Measurements from ENCODE around the gene ROPN1L.

Gene ROPN1L

DNA sequence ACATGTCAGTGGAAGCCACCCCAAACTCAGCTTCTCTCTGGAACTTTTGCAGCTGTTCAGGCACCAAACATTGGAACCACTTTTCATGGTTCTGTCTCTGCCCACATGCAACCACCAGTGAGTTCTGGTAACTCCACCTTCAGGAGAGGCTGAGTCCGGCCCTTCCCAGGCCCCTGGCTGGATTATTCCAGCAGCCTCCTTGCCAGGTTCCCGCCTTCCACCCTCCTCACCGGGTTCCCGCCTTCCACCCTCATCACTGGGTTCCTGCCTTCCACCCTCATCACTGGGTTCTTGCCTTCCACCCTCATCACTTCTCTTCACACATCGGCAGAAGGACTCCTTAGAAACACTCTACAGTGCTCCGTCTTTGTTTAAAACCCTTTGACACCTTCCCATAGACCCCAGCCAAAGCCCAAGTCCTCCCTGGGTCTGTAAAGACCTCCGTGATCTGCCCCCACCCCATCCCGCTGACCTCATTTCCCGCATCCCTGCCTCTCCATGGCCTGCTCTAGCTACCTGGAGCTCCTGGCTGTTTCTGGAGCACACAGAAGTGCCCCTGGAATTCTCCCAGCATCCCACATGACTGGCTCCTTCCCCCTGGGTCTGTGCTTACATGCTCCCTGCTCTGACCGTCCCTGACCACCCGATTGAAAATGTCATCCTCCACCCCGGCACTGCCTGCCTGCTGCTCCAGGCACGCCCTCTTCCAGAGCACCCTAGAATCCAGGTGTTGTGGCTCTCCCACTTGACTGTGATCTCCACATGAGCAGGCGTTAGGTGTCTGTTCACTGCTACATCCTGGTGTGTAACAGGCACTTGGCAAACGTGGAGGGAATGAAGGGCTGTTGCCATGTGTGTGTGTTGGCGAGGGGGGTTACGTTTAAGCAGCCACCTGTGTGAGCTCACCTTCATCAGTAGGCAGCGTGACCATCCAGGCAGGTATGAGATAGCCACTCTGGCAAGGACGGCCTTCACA lies 17.7 kb downstream of the ROPN1L start:
- no peak for FAIRE-seq

DNA sequence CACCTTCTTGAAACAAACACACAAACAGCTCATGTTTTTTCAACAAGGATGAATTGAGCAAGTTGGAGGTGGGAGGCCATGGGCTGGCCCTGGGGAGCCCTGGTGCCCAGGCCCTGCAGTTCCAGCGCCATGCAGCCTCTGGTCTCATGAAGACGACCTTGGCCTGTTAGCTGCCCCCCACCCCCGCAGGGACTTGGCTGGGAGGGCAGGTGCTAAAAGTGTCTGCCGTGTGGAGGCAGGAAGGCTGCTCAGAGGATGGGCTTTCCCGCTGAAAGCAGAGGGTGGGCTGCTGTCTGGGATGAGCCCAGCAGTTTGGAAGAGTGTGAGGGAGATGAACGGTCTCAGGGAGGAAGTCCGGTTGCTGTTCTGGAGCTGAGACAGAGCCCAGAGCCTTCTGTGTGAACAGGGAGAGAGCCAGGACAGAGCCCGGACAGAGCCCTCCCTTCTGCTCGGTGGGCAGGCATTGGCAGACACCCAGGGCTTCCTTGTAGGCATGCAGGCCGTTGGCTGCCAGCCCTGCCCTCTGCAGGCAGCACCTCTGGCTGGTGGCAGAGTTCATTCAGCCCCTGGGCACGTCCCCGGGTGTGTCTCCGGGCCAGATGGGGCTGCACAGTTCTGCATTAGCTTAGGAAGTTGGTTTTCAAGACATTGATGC lies 18.7 kb downstream of the ROPN1L start:
- no peak for FAIRE-seq

DNA sequence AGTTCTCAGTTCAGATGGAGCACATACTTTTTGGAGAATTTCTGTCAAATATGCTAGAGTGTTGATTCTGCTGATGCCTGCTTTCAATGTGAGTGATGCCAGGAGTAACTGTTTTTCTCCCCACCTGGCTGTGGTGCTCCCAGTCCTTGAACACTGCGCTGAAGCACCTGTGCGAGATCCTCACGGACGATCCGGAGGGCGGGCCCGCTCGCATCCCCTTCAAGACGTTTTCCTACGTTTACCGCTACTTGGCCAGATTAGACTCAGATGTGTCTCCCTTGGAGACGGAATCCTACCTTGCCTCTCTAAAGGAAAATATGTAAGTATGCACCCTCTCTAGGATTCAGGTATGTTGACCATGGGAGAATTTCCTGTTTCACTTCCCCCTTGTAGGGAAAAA lies 19.4 kb downstream of the ROPN1L start:
- FAIRE-seq = no peak

DNA sequence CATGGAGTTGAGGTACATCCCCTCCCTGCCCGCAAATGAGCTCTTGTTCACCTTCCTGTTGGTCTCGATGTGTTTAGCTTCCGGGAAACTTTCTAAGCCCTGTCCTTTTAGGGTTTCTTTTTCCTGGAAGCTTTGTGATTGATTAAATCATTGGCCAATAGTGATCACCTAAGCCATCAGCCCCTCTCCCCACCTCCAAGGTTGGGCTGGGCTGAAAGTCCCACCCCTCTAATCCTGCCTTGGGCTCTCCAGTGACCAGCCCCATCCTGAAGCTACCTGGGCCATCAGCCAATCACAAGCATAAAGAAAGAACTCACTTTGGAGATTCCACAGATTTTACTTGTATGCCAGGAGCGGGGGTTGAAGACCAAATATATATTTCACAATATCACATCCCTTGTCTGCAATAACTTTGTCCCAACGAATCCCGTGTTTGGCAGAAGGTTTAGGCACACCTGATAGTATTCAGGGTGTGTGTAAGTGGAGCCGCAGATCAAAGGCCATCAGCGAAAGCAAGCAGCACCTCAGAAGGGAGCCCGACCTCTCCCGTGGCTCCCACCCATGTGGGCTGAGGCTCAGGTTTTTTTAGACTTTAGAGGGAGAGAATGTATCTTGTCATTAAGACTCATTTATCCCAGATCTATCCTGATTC lies 20.4 kb downstream of the ROPN1L start:
- FAIRE-seq = no peak

DNA sequence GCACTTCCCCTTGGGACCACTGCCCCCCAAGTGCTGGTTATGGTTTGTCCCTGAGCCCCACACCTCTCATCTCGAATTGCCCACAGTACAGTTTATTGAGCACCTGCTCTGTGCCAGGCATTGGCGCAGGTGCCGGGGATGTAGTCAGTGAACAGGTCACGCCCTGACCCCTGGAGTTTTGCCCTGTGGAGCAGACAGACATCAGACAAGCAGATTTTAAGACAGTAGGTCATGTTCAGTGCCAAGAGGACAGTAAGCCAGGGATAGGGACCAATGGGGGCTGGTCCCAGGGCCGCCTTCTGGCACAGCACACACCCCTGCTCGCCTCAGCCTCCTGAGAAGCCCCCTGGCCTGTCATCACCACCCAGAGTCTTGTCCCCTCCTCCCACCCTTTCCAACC lies 21.9 kb downstream of the ROPN1L start:
- FAIRE-seq = no peak

DNA sequence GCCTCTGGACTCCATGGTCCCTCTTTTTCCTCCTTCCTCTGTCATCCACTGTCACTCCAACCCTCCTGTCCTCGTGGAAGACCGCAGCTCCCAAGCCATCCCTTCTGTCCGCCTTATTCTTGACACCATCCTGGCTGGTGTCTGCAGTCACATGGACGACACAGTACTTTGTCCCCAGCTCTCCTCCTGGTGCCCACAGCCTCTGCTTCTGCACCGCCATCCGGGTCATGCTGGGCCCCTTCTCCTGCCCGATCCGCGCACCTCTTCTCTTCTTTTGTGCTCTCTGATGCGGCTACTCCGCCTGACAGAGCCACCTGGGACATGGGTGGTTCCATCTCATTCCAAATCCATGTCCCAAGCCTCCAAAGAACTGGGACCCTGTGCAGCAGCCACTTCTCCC lies 22.5 kb downstream of the ROPN1L start:
- FAIRE-seq = no peak

DNA sequence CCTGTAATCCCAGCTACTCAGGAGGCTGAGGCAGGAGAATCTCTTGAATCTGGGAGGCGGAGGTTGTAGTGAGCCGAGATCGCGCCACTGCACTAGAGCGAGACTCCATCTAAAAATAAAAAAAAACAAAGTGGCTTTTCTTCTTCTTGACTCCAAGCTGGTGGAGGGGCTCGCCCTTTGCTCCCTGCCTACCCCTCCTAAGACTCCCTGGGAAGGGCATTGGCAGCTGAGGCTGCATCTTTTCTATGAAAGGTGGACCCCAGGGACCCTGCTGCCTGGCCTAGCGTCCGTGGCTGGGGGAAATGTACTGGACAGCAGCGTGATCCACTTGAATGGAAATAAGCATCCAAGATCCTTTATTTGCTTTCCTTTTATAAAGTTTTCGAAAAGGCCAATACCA lies 24.0 kb downstream of the ROPN1L start:
- no peak for FAIRE-seq

DNA sequence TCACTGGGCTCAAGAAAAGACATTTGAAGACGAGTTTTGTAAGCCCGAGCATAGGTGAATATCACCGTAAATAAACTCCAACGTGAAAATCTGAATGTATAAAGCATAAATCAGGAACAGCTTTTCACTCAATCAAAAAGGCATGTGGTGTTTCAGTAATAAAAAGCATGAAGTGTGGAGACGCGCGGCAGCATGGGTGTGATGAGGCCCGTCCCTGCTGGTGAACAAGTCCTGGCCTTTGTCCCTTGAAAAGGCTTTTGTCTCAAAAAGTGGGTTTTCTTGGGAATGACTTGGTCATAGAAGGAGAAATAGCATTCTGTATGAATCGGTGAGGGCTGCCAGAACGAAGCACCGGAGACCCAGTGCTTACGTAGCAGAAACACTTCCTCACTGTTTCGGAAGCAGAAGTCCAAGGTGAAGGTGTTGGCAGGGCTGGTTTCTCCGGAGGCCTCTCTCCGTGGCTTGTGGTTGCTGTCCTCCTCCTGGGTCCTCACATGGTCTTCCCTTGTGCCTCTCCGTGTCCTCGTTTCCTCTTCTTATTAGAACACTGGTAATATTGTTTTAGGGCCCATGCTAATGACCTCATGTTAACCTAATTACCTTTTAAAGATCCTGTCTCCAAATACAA lies 24.9 kb downstream of the ROPN1L start:
- no peak for FAIRE-seq

DNA sequence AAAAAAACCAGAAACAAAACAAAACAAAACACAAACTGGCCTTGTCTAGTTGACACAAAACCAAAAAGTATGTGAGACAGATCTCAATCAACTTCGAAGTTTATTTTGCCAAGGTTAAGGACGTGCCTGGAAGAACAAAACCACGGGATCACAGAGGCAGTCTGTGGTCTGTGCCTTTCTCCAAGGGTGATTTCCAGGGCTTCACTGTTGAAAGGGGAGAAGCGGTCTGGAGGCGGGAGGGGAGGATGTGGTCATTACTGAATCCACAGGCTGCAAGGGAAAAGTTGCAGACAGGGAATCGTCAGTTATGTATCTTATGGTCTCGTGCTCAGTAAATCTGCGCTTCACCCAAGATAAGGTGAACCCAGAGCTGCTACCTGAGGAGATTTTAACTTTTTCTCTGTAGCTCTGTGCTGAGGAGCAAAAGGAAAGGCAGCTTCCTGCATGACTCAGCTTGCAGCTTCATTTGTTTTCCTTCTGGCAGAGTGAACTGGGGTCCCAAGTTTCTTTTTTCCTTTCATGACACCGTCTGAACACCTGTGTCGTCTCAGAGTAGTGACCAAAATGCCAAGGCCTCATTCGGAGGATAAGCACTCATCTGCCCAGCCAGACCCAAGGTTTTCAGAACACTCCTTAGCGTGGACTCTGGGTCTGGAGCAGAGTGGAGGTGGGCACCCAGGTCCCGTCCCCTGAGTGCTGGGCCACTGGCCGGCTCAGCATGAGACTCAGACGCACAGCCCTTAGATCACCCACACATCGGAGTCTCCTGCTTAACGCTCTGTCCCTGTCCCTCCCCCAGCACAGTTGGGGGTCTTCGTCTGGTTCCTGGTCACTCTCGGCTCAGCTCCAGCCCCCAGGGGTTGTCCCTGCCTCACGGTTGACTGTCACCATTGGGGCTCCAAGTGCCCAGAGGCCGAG lies 25.9 kb downstream of the ROPN1L start:
- FAIRE-seq = no peak

DNA sequence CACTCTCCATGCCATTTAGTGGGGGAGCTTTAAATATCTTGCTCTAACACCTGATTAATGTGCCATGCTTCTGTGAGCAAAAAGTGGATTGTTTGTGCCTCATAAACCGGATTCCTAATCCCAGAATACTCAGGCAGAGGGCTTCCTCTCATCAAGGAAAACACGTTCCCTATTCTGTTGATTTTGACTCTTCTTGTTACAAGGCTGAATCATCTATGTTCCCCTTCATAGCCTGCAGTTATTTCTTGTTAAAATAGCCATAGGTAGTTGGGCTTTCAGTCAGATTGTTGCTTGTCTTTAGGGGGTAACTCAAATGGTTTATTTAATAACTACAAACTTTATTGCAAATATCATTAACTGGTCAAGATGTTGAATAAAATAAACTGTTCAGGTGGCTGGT lies 26.6 kb downstream of the ROPN1L start:
- FAIRE-seq = no peak

DNA sequence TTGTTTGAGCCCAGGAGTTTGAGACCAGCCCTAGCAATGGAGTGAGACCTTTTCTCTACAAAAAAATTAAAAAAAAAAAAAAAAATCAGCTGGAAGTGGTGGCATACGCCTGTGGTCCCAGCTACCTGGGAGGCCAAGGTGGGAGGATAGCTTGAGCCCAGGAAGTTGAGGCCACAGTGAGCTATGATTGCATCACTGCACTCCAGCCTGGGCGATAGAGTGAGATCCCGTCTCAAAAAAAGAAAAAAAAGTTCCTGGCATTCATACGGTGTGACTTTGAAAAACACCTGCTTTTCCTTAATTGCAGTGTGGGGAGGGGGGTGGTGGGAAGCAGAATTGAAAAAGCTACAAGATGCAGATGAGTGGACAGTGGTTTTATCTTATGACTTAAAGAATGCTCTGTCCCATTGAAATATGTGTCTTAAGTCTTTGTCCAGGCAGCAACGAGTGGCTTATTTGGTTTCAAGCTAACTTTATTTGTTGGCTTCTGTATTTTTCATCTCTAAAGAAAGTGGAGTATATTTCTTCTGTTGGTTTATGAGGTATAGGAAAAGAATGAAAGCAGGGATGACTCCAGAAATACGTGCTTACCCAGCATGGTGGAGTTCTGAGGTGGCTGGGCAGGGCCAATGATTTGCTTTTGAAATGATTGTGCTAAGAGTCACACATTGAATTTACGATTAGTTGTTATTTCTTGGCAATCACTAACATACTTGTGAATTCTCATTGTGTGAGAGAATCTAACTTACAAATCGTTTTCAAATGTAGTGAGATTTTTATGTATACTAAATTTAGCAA lies 27.8 kb downstream of the ROPN1L start:
- no peak for FAIRE-seq

DNA sequence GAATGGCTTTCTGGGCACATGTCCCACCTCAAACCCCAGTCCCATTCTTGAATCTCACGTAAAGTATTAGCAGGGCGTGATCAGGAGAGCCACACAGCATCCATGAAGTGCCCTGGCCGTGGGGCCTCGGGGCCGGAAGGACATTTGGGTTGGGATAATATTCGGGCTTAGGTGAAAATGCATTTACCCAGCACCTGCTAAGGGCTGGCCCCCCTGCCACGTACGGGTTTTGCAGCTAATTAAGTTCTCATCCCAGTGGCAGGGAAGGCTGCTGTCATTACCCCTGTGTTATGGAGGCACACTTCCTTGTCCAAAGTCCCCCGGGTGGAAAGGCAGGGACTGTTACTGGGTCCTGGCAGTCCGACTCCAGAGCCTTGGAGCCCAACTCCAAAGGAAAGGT lies 29.0 kb downstream of the ROPN1L start:
- no peak for FAIRE-seq

DNA sequence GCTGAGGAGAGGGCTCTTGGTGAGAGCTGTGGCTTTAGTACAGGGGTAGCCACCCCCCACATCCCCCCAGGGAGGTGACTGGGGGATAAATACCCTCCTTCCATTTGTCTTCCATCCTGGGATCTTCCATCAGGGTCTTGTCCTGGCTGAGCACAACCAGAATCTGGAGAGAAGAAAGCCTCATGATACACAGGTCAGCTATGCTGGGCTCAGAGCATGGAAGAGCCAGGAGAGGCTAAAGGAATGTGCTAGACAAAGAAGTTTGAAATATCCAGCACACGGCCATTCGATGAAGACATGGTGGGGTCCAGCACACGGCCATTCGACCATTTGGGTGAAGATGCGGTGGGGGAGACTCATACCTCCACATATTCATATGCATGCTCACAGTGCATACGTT lies 30.0 kb downstream of the ROPN1L start:
- no peak for FAIRE-seq

DNA sequence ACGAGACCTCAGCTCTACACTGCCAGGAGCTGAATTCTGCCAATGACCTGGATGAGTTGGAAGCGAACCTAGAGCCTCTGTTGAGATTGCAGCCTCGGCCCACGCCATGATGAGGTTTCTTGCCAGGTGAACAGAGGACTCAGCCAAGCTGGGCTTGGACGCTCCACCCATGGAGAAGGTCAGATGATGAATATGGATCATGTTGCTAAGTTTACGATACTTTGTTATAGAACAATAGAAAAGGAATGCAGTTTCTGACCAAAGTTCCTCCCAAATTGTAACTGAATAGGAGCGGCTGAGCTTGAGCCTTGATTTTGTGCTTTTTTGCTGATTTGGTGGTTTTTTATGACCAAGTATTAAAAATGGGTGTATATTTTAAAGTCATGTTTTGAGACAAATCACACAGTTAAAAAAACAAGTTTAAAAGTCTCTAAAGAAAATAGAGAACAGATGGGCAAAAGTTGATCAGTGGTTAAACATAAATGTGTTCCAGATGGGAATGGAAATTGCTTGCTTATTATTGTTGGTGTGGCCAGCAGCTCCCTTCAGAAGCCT lies 32.9 kb downstream of the ROPN1L start:
- FAIRE-seq = no peak

DNA sequence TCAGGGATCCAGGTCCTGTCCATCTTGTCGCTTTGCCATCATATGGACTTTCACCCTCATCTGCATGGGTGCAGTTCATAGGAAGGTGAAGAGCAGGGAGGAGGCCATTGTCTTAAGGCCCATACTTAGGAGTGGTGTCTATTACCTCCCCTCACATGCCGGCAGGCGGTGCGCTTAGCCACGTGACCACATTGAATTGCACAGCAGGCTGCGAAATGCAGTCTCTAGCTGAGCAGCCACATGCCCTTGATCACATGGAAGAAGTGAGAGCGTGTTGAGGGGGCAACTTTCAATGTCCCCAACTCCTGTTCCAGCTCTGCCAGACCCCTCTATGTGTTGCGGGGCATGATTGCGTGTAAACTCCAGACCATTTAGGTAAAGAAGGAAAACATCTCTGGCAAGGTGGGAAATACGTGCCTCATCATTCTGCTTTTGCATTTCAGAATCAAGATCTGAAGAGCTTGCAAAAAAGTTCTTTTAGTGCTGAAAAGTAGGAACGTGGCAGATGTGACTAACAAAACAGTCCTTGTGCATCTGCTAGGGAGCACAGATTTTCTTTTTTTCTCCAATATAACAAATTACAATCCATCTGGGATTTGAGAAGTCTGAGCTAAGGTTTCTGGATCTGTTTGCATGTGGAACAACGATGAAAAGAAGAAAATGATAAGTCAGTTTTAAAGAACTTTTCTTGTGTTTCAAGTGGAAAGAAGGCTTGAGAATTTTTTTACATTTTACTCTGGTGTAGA lies 34.4 kb downstream of the ROPN1L start:
- no peak for FAIRE-seq

DNA sequence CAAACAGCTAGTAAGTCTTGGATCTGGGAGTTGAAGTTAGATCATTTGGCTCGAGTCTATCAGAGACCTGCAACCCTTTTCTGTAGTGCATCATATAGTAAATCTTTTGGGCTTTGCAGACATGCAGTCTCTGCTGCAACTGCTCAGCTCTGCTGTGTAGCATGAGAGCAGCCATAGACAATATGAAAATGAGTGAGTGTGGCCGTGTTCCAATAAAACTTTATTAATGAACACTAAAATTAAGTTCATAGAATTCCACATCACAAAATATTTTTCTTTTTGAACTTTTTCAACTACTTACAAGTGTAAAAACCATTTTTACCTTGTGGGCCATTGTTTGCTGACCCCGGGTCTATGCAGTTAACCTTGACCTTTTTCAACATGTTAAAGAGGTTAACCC lies 35.2 kb downstream of the ROPN1L start:
- no peak for FAIRE-seq

DNA sequence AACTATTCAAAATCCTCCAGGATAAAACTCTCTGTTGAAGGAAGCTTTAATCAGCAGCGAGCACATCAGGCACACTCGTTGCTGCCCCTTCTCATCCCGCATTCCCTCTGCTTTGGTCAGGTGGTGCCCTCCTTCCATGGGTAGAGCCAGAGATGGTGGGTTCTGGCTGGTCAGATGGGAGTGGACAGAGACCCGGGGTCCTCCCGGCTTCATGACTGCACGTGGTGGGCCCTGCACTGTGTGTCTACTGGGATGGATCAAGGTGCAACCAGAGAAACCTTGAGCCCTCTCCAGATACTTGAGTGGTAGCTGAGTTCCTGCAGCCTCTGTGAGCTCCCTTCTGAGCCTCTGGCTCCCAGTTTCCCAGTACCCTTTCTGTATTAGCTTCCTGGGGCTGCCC lies 36.3 kb downstream of the ROPN1L start:
- FAIRE-seq = no peak

DNA sequence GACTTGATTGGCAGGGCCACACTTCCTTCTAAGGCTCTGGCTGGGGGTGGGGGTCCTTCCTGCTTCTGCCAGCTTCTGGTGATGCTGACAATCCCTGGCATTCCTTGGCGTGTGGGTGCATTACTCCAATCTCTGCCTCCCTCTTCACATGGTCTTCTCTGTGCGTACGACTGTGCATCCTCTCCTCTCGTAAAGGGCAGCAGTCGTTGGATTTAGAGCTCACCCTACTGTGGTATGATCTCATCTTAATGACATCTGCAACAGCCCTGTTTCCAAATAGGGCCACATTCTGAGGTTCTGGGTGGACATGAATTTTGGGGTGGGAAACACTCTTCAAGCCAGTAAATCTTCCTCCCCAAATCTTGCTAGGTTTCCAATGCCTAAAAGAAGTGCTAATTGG lies 36.8 kb downstream of the ROPN1L start:
- no peak for FAIRE-seq

DNA sequence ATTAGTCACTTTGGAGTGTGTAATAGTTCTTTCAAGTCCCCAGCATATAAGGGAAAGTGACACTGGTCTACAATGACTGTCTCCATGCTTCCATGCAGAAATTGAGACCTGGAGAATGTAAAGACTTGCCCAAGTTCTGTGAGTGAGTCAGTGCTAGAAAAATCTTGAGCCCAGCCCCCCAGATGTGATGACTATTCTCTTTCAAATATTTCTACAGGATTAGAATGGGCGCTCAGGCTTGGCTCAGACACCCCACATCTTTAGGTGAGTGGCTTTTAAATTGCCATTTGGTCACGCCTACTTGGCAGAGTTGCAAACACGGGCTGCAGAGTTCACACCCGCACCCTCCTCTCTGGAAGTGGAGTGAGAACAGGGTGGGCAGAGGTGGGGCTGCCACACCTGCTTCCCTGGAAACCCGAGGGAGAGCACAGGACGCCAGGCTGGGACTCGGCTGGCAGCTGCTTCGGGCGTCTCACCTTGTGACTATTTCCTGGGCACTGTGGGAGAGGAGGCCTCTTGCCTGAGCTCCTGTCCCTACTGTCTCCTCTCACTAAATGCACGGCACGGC lies 37.6 kb downstream of the ROPN1L start:
- FAIRE-seq = no peak
